Natural killer cell treated with Interleukin-12 subunit alpha and Interleukin-12 subunit beta and Interleukin-15 and Interleukin-18, amount 100 ng/mL, for 72 hours (primary cell): ENCODE data around the gene PABPC5. TPM values are rescaled to one million over a fixed set of nuclear protein-coding genes. Genes with fewer than 3 reads are reported as not detected.

ENCODE experiments used
- ATAC-seq, 2 donors: fragments of 150-1000 bp; cut with Tn5 transposase in 1 of 2; sonication (Bioruptor Pico), chemical (Tn5 transposase) in 1 of 2; 2 replicates each; pipeline ENCODE4 v1.10.0; 2021
- DNase-seq: peaks from one replicate; pipeline ENCODE4 v3.0.0; 2022; ENCODE audit warnings: low spot score
- H3K27ac Mint-ChIP-seq, 2 donors: 1 replicate in 1 of 2; 2 replicates in 1 of 2; pipeline ENCODE4 v1.8.0; 2022; ENCODE audit warnings: mixed read lengths in 2 of 2, mild to moderate bottlenecking in 1 of 2, moderate library complexity in 1 of 2
- H3K27me3 Mint-ChIP-seq, 2 donors: 1 replicate in 1 of 2; 2 replicates in 1 of 2; pipeline ENCODE4 v1.8.0; 2022; ENCODE audit warnings: mixed read lengths in 2 of 2
- H3K36me3 Mint-ChIP-seq: one replicate; pipeline ENCODE4 v1.8.0; 2022; ENCODE audit warnings: mixed read lengths
- H3K4me1 Mint-ChIP-seq, 2 donors: 1 replicate in 1 of 2; 2 replicates in 1 of 2; pipeline ENCODE4 v1.8.0; 2022; ENCODE audit warnings: low read depth in 2 of 2, mixed read lengths in 2 of 2, mild to moderate bottlenecking in 1 of 2
- H3K4me3 Mint-ChIP-seq: one replicate; pipeline ENCODE4 v1.8.0; 2022; ENCODE audit warnings: mixed read lengths
- H3K9me3 Mint-ChIP-seq: 2 replicates; pipeline ENCODE4 v1.8.0; 2022; ENCODE audit warnings: mixed read lengths
- total RNA-seq, 2 donors: library from RNA; stranded (reverse); gene quantifications; one replicate each; pipeline ENCODE4 v1.2.3, GENCODE V29; 2022

PABPC5 gene
- not detected for total RNA-seq

DNA sequence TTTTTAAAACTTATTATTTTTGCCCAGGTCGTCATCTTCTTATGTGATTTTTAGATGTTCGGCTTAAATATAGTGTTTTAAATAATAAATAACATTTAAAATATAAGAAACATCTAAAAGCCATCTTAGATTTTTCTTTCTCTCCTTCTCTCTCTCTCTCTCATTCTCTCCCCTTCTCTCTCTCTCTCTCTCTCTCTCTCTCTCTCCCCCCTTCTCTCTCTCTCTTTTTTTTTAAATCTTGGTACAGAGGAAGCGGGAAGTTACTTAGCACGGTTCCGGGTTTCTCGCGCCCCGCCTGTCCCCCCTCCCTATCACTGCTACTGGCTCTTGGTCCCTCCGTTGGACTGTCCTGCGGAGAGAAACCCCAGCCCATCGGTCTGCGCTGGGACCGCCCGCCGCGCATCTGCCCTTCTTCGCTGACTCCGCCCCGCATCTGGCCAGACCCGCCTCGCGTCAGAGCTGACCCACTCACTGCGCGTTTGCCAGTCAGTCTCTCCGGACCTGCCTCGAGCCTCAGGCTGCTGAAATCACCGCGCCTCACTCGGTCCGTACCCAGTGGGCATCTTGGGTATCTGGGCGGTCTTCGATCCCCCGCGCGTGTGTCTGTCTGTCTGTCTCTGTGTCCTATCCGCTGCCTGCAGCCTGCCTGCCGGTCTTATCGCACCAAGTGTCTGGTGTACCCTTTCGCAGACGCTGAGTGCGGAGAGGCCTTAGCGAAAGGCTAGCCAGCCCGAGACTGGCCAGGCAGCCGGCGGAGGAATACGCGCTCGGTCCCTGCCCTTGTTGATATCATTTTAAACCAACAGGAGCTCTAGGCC is at the start of gene PABPC5:
Gene PABPC5, plus strand, starts transcription at position 489 of the 818 bp plus-strand sequence. CDS start 739 bp downstream, outside the sequence.
- Mint-ChIP-seq H3K9me3 (no peaks in the 10 kb centered on the region), H3K4me1 (peaks cover 0 to 5% of the 10 kb centered on the region in 2 donors), H3K27ac (no peak within 1 kb of the TSS), H3K4me3 (no peak within 1 kb of the TSS), H3K36me3 (no peaks in the 10 kb centered on the region), H3K27me3 (peaks cover 0 to 10% of the 10 kb centered on the region in 2 donors)
- ATAC-seq (no peak), DNase-seq (no peak)

- no peak overlapping the region for H3K27ac Mint-ChIP-seq
- no peak for ATAC-seq
- no peak overlapping the region for H3K4me3 Mint-ChIP-seq
- no peaks in the 10 kb centered on the region for H3K4me1 Mint-ChIP-seq
- peaks cover 0 to 2% of the 10 kb centered on the region in 2 donors for H3K27me3 Mint-ChIP-seq
- H3K9me3 Mint-ChIP-seq = peaks cover 6% of the 10 kb centered on the region
- DNase-seq = no peak
- peaks cover 4% of the 10 kb centered on the region for H3K36me3 Mint-ChIP-seq
Observed at GRCh38 chrX:91389026-91389425, 45.6 kb upstream of the PABPC5 start.

DNA sequence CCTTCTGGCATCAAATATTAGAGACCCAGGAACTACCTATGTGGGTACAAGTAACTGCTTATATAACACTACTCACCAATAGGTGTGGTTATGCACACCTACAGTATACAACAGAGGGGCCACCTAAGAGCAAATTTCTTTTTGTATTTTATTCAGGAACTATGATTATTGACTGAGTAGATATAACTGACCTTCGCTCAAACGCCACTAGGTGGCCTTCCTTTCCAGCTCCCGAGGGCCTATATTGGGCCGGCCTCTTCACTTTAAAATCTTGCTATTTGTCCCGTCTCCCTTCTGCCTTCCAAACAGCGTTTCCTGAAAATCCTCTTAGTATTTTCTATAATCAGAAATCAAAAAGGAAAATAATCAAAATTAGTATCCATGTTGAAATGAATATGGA is 19.9 kb upstream of the PABPC5 start:
- Mint-ChIP-seq H3K36me3 (no peaks in the 10 kb centered on the region), H3K9me3 (peaks cover 6% of the 10 kb centered on the region), H3K27ac (no peak overlapping the region), H3K4me1 (no peaks in the 10 kb centered on the region), H3K27me3 (no peaks in the 10 kb centered on the region), H3K4me3 (no peak overlapping the region)
- ATAC-seq (no peak), DNase-seq (no peak)

DNA sequence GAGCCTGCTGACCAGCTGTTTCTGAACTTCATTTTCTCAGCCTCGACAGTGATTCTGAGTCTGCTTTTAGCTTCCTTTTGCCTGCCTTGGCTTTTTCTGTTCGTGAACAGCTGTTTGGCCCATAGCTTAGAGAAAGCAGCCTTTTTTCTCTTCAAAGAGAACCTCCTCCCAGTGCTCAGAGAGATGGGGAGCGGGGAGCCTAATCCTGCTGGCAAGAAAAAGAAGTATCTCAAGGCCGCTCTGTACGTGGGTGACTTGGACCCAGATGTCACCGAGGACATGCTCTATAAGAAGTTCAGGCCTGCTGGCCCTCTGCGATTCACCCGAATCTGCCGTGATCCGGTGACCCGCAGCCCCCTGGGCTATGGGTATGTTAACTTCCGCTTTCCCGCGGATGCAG is 756 bp downstream of the PABPC5 start:
- no peak overlapping the region for H3K27ac Mint-ChIP-seq
- no peaks in the 10 kb centered on the region for H3K36me3 Mint-ChIP-seq
- ATAC-seq = no peak
- no peak overlapping the region for H3K4me3 Mint-ChIP-seq
- peaks cover 0 to 5% of the 10 kb centered on the region in 2 donors for H3K4me1 Mint-ChIP-seq
- no peaks in the 10 kb centered on the region for H3K9me3 Mint-ChIP-seq
- H3K27me3 Mint-ChIP-seq = peaks cover 0 to 10% of the 10 kb centered on the region in 2 donors
- no peak for DNase-seq
